Stimulated activated naive CD4-positive, alpha-beta T cell (primary cell): ENCODE results near the gene SMIM45.

Source experiments
- DNase-seq, 6 experiments: peaks; one replicate each; lab custom pipeline; 2025; lab: John Stamatoyannopoulos, UW

Gene SMIM45

GRCh38 chr22:41915786-41916493 is 36.0 kb upstream of the SMIM45 start:
- DNase-seq: no peak

- no peak for DNase-seq
These were observed 35.1 kb upstream of the SMIM45 start for GRCh38 chr22:41916745-41917358.

- DNase-seq: no peak
These were observed 34.5 kb upstream of the SMIM45 start for GRCh38 chr22:41917375-41917902.

- DNase-seq: peak in 2 of 6 experiments; percentile 28
These were observed 33.8 kb upstream of the SMIM45 start for GRCh38 chr22:41917903-41918791.

GRCh38 chr22:41919357-41920224 is 32.4 kb upstream of the SMIM45 start:
- DNase-seq: peak in 4 of 6 experiments; percentile 26 to 45 (median 41)

GRCh38 chr22:41920271-41920976 is 31.5 kb upstream of the SMIM45 start:
- DNase-seq: no peak

- DNase-seq: no peak
These were observed 29.6 kb upstream of the SMIM45 start for GRCh38 chr22:41922328-41922727.

GRCh38 chr22:41922940-41923594 is 28.9 kb upstream of the SMIM45 start:
- DNase-seq: no peak

- no peak for DNase-seq
These were observed 28.2 kb upstream of the SMIM45 start for GRCh38 chr22:41923595-41924276.

GRCh38 chr22:41925783-41926460 is 26.0 kb upstream of the SMIM45 start:
- DNase-seq: peak; percentile 27 to 70 (median 66)

- DNase-seq: no peak
These were observed 24.1 kb upstream of the SMIM45 start for GRCh38 chr22:41927813-41928212.

- no peak for DNase-seq
These were observed 23.1 kb upstream of the SMIM45 start for GRCh38 chr22:41928593-41929417.

- DNase-seq: no peak
These were observed 22.5 kb upstream of the SMIM45 start for GRCh38 chr22:41929418-41929810.

GRCh38 chr22:41931701-41932269 is 20.2 kb upstream of the SMIM45 start:
- no peak for DNase-seq

- no peak for DNase-seq
These were observed 19.6 kb upstream of the SMIM45 start for GRCh38 chr22:41932353-41932752.

GRCh38 chr22:41933411-41934177 is 18.4 kb upstream of the SMIM45 start:
- no peak for DNase-seq
